HG03432 (cell line): ENCODE data around the gene RNF5.
"Not testable (repeated sequence)": the region's sequence is repeated elsewhere in the genome, so short reads cannot be mapped to it uniquely, and the experiment has no call there.

Source experiments
- ATAC-seq: cut with Tn5 transposase; IDR thresholded peaks from one replicate; pipeline ENCODE4 v1.9.1; 2021; ENCODE audit warnings: mild to moderate bottlenecking, moderate library complexity; ENCODE audit not compliant: unreplicated experiment

RNF5 gene

GRCh38 chr6:32177788-32178546 lies at the start of gene RNF5:
RNF5 (plus strand) TSS chr6:32178405; CDS start chr6:32178512, 107 bp downstream.
- peak; percentile 81 for ATAC-seq

GRCh38 chr6:32128751-32129296 lies 49.4 kb upstream of the RNF5 start:
- ATAC-seq: no peak

GRCh38 chr6:32129297-32130088 lies 48.7 kb upstream of the RNF5 start:
- no peak for ATAC-seq

- no peak for ATAC-seq
Observed at GRCh38 chr6:32131439-32131948, 46.7 kb upstream of the RNF5 start.

GRCh38 chr6:32132110-32132509 lies 46.1 kb upstream of the RNF5 start:
- no peak for ATAC-seq

- no peak for ATAC-seq
Observed at GRCh38 chr6:32133786-32134185, 44.4 kb upstream of the RNF5 start.

GRCh38 chr6:32137454-32137853 lies 40.8 kb upstream of the RNF5 start:
- no peak for ATAC-seq

GRCh38 chr6:32139590-32139989 lies 38.6 kb upstream of the RNF5 start:
- ATAC-seq: no peak

- no peak for ATAC-seq
Observed at GRCh38 chr6:32140420-32141046, 37.7 kb upstream of the RNF5 start.

GRCh38 chr6:32144238-32144637 lies 34.0 kb upstream of the RNF5 start:
- ATAC-seq: not testable (repeated sequence)

- ATAC-seq: no peak
Observed at GRCh38 chr6:32146287-32146686, 31.9 kb upstream of the RNF5 start.

GRCh38 chr6:32146687-32147086 lies 31.5 kb upstream of the RNF5 start:
- no peak for ATAC-seq

GRCh38 chr6:32147401-32148132 lies 30.6 kb upstream of the RNF5 start:
- ATAC-seq: no peak

GRCh38 chr6:32148289-32149091 lies 29.7 kb upstream of the RNF5 start:
- no peak for ATAC-seq

GRCh38 chr6:32149092-32149755 lies 29.0 kb upstream of the RNF5 start:
- ATAC-seq: no peak

- no peak for ATAC-seq
Observed at GRCh38 chr6:32149932-32150870, 28.0 kb upstream of the RNF5 start.

GRCh38 chr6:32151181-32151862 lies 26.9 kb upstream of the RNF5 start:
- ATAC-seq: no peak
